Measurements from ENCODE around the gene CDK6.

DNA sequence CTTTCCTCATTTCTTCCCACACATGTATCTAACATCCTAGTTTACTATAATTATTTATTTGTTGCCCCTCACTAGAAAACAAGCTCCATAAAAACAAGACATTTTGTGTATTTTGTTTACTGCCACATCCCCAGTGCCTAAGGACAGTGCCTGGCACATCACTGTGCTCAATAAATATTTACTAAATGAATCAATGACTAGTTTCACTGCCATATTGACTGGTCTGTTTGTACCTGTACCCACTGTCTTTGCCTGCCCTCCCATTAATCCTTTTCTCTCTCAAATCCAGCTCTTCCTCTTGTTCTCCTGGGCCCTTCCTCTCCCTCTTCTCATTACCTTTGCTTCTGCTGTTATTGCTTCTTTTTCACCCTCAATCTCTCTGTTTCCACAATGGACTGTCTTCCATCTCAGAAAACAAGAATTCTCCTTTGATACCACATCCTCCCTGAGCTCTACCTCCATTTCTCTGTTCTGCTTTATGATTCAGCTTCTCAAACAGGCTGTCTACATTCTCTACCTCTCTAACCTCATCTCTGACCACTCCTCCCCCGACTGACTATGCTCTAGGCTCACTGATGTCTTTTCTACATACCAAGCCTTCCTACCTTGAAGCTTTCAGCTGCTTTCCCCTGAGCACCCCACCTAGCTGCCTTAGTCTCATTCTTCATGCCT lies 237.9 kb downstream of the CDK6 start:
- TF ChIP-seq, protein P1, sequence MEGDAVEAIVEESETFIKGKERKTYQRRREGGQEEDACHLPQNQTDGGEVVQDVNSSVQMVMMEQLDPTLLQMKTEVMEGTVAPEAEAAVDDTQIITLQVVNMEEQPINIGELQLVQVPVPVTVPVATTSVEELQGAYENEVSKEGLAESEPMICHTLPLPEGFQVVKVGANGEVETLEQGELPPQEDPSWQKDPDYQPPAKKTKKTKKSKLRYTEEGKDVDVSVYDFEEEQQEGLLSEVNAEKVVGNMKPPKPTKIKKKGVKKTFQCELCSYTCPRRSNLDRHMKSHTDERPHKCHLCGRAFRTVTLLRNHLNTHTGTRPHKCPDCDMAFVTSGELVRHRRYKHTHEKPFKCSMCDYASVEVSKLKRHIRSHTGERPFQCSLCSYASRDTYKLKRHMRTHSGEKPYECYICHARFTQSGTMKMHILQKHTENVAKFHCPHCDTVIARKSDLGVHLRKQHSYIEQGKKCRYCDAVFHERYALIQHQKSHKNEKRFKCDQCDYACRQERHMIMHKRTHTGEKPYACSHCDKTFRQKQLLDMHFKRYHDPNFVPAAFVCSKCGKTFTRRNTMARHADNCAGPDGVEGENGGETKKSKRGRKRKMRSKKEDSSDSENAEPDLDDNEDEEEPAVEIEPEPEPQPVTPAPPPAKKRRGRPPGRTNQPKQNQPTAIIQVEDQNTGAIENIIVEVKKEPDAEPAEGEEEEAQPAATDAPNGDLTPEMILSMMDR (IDR thresholded peaks at IDR 0.05 in 8 of 11, conservative IDR thresholded peaks at IDR 0.05 in 3 of 11), result no peak
- no peak for TF ChIP-seq POLR2AphosphoS5 (IDR thresholded peaks at IDR 0.05)
- no peak for TF ChIP-seq POLR2A (IDR thresholded peaks at IDR 0.05)

Measured in spleen (tissue), 7 donors.